Neural progenitor cell (in vitro differentiated cells): ENCODE data around the gene TADA1.

Experiments
- CTCF ChIP-seq: fragments of 200-600 bp; sonication (generic); IDR thresholded peaks from 2 replicates; pipeline ENCODE4 v1.5.1; 2017; ENCODE audit warnings: antibody characterized with exemption, mild to moderate bottlenecking
- EZH2 ChIP-seq: fragments of 200-600 bp; sonication (generic); IDR thresholded peaks from 2 replicates; pipeline ENCODE4 v1.6.1; 2017; ENCODE audit warnings: antibody characterized with exemption, mild to moderate bottlenecking, moderate library complexity

GRCh38 chr1:166859597-166859996 lies 16.5 kb downstream of the TADA1 start:
- TF ChIP-seq CTCF (no peak), EZH2 (no peak)
